BLaER1 (cell line): ENCODE results near the gene IGIP.
A peak's percentile ranks its signal among the peaks of the same experiment; 100 is the strongest.
"Not testable (repeated sequence)": the region's sequence is repeated elsewhere in the genome, so short reads cannot be mapped to it uniquely, and the experiment has no call there.

ENCODE experiments used
- H3K27ac ChIP-seq: shearing (Covaris generic); formaldehyde crosslinking; 2 replicates; pipeline ENCODE4 v1.8.1; 2022
- H3K27me3 ChIP-seq: shearing (Covaris generic); formaldehyde crosslinking; 2 replicates; pipeline ENCODE4 v1.8.1; 2022
- H3K36me3 ChIP-seq: shearing (Covaris generic); formaldehyde crosslinking; 2 replicates; pipeline ENCODE4 v1.8.1; 2022
- H3K4me1 ChIP-seq: shearing (Covaris generic); formaldehyde crosslinking; 2 replicates; pipeline ENCODE4 v1.8.1; 2022
- H3K4me2 ChIP-seq: shearing (Covaris generic); formaldehyde crosslinking; 2 replicates; pipeline ENCODE4 v1.8.1; 2022
- H3K4me3 ChIP-seq: shearing (Covaris generic); formaldehyde crosslinking; 2 replicates; pipeline ENCODE4 v1.8.1; 2022
- H3K9ac ChIP-seq: shearing (Covaris generic); formaldehyde crosslinking; 2 replicates; pipeline ENCODE4 v1.8.1; 2022
- H3K9me3 ChIP-seq: shearing (Covaris generic); formaldehyde crosslinking; 2 replicates; pipeline ENCODE4 v1.8.1; 2022
- H4K20me1 ChIP-seq: shearing (Covaris generic); formaldehyde crosslinking; 2 replicates; pipeline ENCODE4 v1.8.1; 2022
- Cebpa-rat ChIP-seq: shearing (Covaris generic); IDR thresholded peaks from 2 replicates; pipeline ENCODE4 v1.8.1; 2022

The IGIP gene

DNA sequence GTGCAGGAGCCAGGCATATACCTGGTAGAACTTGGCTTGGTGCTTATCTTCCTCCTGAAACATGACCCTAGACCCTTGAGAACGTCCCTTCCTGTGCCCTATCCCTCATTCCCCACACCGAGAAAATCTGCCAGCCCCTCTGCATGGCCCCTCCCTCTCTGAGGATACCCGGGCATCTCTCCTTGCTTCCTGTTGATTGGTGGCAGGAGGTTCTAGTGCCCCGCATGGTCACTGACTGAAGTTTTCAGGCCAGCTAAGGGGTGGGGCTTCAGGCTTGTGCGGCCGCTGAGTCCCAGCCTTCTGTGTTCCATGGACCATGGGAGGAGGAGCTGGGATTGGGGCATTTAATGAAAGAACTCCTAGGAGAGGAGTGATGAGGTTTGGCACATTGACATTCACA is 22.8 kb downstream of the IGIP start:
- no peak for TF ChIP-seq Cebpa-rat
- Histone ChIP-seq H3K27me3 (peaks cover 40% of the 10 kb centered on the region), H3K4me1 (peaks cover 62% of the 10 kb centered on the region)

DNA sequence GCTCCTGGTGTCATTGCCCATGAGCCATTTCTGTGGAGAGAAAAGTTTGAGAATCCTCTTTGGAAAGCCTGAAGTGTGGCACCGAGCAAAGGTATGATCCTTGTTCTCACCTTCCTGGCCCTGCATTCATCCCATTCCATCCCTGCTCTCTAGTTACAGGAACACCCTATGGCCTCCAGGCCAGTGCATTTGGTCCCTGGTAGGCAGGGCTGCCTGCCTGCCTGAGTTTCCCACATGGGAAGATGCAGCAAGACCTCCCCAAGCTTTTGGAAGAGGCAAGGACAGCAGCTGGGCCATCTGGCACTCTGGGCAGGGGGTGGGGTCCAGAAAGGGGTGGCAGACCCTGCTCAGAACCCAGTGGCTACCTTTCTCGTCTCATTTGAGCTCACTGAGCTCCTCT is 24.5 kb downstream of the IGIP start:
- H4K20me1 ChIP-seq: peaks cover 27% of the 10 kb centered on the region
- H3K27ac ChIP-seq: no peak overlapping the region
- no peak overlapping the region for H3K9ac ChIP-seq
- H3K4me3 ChIP-seq: no peak overlapping the region
- peaks cover 69% of the 10 kb centered on the region for H3K4me1 ChIP-seq
- no peaks in the 10 kb centered on the region for H3K36me3 ChIP-seq
- no peak overlapping the region for H3K4me2 ChIP-seq
- no peaks in the 10 kb centered on the region for H3K9me3 ChIP-seq
- H3K27me3 ChIP-seq: peaks cover 36% of the 10 kb centered on the region
- TF ChIP-seq Cebpa-rat: no peak

More for the DNA sequence above, 22.8 kb downstream of the IGIP start:
- peaks cover 35% of the 10 kb centered on the region for H4K20me1 ChIP-seq
- H3K27ac ChIP-seq: no peak overlapping the region
- H3K36me3 ChIP-seq: no peaks in the 10 kb centered on the region
- H3K4me3 ChIP-seq: no peak overlapping the region
- H3K9me3 ChIP-seq: no peaks in the 10 kb centered on the region
- H3K4me2 ChIP-seq: no peak overlapping the region
- no peak overlapping the region for H3K9ac ChIP-seq

DNA sequence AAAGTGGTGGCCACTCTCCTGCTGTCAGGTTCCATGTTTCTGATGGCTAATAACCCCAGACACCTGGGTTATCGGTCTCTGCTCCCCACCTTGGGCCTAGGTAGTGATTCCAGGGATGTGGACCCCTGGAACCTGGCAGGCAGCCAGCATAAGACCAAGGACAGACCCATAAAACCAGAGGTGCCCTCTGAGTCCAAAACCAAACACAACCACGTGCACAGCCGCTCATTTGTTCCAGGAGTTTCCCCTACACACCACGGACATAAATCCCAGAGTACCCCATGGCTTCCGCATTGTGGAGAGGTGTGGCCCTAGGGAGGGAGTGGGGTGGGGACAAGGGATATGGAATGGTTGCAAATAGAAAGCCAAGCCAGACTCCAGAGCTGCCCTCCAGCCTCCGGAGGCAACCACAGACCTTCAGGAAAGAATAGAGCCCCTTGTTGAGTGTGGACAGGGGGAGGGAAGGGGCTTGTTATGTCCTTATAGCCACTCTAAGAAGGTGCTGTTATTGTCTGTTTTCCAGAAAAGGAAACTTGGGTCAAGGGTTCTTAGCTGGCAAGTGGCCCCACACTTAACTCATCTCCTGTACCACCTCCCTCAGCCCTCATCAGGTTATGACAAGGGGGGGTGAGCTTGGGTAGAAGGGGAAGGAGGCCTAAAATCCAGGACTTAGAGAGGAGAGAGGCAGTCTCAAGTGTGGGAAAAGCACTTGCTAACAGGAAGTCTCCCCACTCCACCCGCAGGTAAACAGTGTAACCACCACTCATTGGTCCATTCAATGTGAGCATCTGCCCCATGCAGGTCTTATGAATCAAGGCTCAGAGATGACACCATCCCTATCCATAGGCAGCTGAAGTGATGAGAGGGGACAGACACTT is 25.6 kb downstream of the IGIP start:
- no peaks in the 10 kb centered on the region for H3K36me3 ChIP-seq
- H4K20me1 ChIP-seq: peaks cover 16% of the 10 kb centered on the region
- H3K27me3 ChIP-seq: peaks cover 24% of the 10 kb centered on the region
- peak overlapping the region; percentile 97 for H3K4me2 ChIP-seq
- H3K4me1 ChIP-seq: peaks cover 69% of the 10 kb centered on the region
- H3K4me3 ChIP-seq: no peak overlapping the region
- TF ChIP-seq Cebpa-rat: no peak
- H3K27ac ChIP-seq: peak overlapping the region; percentile 87; the same call in 1 of the 2 replicates
- H3K9ac ChIP-seq: no peak overlapping the region
- no peaks in the 10 kb centered on the region for H3K9me3 ChIP-seq

DNA sequence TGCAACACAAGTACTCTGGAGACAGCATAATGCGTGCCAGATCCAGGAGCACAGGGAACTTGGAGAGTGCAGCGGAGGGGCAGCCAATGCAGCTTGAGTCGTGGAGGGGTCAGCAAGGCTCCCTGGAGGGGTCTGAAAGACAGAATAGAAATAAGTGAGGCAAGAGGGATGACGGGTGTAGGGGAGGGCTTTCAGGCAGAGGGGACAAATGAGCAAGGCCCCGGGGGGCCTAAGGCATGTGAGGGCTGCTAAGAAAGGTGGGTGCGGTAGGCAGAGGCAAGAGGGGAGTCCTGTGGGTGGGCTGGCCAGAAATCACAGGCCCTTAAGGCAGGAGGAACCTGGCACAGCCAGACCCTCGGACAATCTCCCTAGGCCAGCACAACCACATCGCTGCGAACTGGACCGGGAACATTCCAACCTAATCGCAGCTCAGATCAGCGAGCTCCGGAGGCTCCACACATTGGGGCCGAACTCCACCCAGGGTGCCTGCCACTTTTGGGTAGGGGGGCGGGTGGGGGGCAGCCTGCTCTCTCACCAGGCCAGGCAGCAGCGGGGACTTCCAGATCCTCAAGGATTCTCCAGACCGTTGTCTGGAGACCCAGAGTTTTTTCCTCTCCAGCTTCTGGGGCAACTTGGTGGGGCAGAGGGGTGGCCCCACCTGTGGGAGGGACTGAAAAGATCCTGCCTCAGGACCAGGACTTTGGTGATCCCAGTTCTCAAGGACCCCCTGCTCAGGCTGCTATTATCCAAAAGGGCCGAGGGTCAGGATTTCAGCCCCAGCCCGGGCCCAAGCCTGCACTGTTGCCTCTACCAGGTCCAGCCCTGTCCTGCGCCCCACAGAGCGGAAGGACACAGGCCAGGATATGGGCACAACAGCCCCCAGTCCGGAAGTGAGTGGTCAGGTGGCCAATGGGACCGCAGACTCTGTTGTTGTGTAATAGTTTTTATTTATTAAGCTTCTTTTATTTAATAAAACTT is 26.6 kb downstream of the IGIP start:
- Histone ChIP-seq H3K36me3 (no peaks in the 10 kb centered on the region), H3K27me3 (peaks cover 15% of the 10 kb centered on the region), H3K4me3 (peak overlapping the region; percentile 47), H3K4me1 (peaks cover 73% of the 10 kb centered on the region), H3K27ac (peak overlapping the region; percentile 87), H3K9ac (peak overlapping the region; percentile 70; the same call in 1 of the 2 replicates), H3K4me2 (peak overlapping the region; percentile 97), H3K9me3 (no peaks in the 10 kb centered on the region), H4K20me1 (0 out of 2 replicates have a peak, but pooled peaks cover 7% of the 10 kb centered on the region)
- TF ChIP-seq Cebpa-rat: no peak; the same call in 1 of the 2 replicates

DNA sequence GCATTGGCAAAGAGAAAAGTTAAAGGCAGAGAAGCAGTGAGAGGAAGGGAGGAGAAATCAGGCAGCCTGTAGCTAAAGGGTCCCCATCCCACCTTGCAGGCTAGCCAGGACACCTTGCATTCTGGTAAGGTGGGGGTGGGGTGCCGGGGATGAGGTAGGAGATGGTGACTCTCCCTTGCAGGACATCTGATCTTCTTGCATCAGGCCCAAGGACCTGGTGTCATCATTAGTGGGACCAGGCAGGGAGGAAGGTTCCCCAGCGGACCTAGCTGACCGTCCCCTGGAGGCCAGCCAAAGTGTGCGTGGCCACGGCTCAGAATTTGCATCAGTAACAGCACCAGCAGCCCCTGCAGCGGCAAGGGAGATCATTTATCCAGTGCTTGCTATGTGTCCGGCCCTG is 27.5 kb downstream of the IGIP start:
- H3K9me3 ChIP-seq: no peaks in the 10 kb centered on the region
- peaks cover 73% of the 10 kb centered on the region for H3K4me1 ChIP-seq
- H3K27ac ChIP-seq: peak overlapping the region; percentile 87
- peaks cover 5% of the 10 kb centered on the region for H3K27me3 ChIP-seq
- peak overlapping the region; percentile 97 for H3K4me2 ChIP-seq
- H3K9ac ChIP-seq: peak overlapping the region; percentile 42; the same call in 1 of the 2 replicates
- peak overlapping the region; percentile 47 for H3K4me3 ChIP-seq
- no peak for TF ChIP-seq Cebpa-rat
- H4K20me1 ChIP-seq: no peaks in the 10 kb centered on the region
- H3K36me3 ChIP-seq: no peaks in the 10 kb centered on the region

DNA sequence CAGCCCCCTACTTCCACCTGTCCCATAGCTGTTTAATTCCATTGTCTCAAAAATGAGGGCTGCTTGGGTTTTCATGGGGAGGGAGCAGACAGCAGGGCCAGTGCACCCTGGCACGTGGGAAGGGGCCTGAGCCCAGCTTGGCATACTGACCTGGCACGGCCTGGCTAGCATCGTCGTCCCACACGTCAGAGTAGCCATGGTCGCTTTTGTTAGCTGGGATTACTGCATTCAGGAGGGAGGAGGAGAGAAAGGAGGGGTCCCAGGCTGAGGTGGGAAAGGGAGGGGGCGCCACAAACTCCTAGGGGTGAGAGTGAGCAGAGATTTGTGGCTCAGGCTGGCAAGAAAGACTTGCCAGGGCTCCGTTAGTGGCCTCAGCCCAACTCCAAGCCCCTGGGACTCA is 28.2 kb downstream of the IGIP start:
- peak overlapping the region; percentile 97 for H3K4me2 ChIP-seq
- H3K4me1 ChIP-seq: peaks cover 73% of the 10 kb centered on the region
- H4K20me1 ChIP-seq: no peaks in the 10 kb centered on the region
- H3K4me3 ChIP-seq: peak overlapping the region; percentile 47; the same call in 1 of the 2 replicates
- H3K36me3 ChIP-seq: no peaks in the 10 kb centered on the region
- no peaks in the 10 kb centered on the region for H3K9me3 ChIP-seq
- H3K9ac ChIP-seq: peak overlapping the region; percentile 42; the same call in 1 of the 2 replicates
- no peaks in the 10 kb centered on the region; the same call in 1 of the 2 replicates for H3K27me3 ChIP-seq
- TF ChIP-seq Cebpa-rat: no peak
- H3K27ac ChIP-seq: peak overlapping the region; percentile 87

DNA sequence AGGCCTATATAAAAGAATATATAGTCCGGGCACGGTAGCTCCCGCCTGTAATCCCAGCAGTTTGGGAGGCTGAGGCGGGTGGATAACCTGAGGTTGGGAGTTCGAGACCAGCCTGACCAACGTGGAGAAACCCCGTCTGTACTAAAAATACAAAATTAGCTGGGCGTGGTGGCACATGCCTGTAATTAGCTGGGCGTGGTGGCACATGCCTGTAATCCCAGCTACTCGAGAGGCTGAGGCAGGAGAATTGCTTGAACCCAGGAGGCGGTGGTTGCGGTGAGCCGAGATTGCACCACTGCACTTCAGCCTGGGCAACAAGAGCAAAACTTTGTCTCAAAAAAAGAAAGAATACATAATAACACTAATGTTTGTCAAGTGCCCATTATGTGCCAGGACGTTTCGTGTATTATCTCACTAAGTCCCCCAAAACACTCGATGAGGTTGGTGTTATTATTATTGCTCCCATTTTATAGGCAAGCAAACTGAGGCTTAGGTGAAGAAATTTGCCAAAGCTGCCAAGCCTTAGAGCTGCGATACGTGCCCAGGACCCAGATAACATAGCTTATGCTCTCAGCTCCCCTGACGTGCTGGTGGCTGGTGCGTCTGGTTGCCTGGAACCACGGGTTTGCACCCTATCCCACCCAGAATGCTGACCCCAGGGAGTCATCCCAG is 29.1 kb downstream of the IGIP start:
- H3K4me3 ChIP-seq, H3K36me3 ChIP-seq, H4K20me1 ChIP-seq, H3K27me3 ChIP-seq, H3K9me3 ChIP-seq: not testable (repeated sequence)
- H3K4me1 ChIP-seq: peaks cover 67% of the 10 kb centered on the region
- peak overlapping the region; percentile 97 for H3K4me2 ChIP-seq
- H3K27ac ChIP-seq: peak overlapping the region; percentile 87; the same call in 1 of the 2 replicates
- H3K9ac ChIP-seq: peak overlapping the region; percentile 42; the same call in 1 of the 2 replicates

DNA sequence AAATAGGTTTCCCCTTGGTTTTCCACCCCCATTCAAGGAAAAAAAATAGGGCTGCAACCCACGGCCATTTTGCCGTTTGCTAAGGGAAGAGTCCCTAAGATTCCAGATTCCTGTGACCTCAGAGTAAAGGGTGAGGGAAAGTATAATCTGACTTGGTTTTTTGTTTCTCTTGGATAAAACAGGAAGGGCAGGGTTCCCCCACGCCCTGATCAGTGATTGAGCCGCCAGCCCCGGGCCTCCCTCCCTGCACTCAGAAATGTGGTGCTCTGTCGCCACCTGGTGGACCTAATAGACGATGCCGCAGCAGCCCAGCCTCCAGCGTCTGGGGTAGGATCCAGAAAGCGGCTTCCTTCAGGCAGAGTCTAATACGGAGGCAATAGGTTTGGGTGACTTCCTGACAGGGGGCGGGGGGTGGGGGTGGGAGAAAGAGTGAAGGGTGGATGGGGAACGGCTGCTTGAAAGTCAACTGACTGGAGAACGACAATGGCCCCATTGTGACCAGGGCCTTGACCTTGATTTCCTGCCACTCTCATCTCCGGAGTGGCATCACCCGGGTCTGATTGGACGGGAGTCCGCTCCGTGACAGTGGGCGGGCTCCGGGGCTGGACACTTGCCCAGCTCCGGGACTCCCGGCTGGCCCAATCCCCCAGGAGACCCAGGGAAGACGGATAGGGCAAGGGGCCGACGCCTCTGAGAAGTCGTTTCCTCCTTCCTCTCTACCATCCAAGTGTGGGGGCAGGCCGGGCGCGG is 31.5 kb downstream of the IGIP start:
- H3K9me3 ChIP-seq: no peaks in the 10 kb centered on the region
- H4K20me1 ChIP-seq: no peaks in the 10 kb centered on the region
- H3K27ac ChIP-seq: peak overlapping the region; percentile 53; the same call in 1 of the 2 replicates
- no peaks in the 10 kb centered on the region for H3K27me3 ChIP-seq
- H3K4me1 ChIP-seq: peaks cover 48% of the 10 kb centered on the region
- H3K4me3 ChIP-seq: peak overlapping the region; percentile 60
- H3K4me2 ChIP-seq: peak overlapping the region; percentile 91
- no peak for TF ChIP-seq Cebpa-rat
- peak overlapping the region; percentile 67 for H3K9ac ChIP-seq
- H3K36me3 ChIP-seq: no peaks in the 10 kb centered on the region
